ENCODE data around the gene OR9A2. TPM values are rescaled to one million over a fixed set of nuclear protein-coding genes. Genes with fewer than 3 reads are reported as not detected.

Gene OR9A2
- total and polyA plus RNA-seq, 3 donors from 2014 or later = 0.99 to 3.5 TPM; not detected in 1

GRCh38 chr7:143015926-143016490, 10.9 kb downstream of the OR9A2 start:
- H3K36me3 ChIP-seq (ENCODE audit: low read depth, missing control alignments) = no peaks in the 10 kb centered on the region
- 63 to 70% methylated on average over 3 of the region's 3 CpGs for WGBS, 2 donors
- no peak overlapping the region for H3K27ac ChIP-seq
- H3K9me3 ChIP-seq = no peaks in the 10 kb centered on the region
- TF ChIP-seq POLR2A (IDR thresholded peaks at IDR 0.05) = no peak
- TF ChIP-seq CTCF (IDR thresholded peaks at IDR 0.05) = no peak
- H3K4me3 ChIP-seq = no peak overlapping the region
- DNase-seq = no peak
- H3K4me1 ChIP-seq = peaks cover 19% of the 10 kb centered on the region
- intact Hi-C loops (cut with DNase I; ENCODE audit: low total_unique reads) = no loop called here
- no peaks in the 10 kb centered on the region for H3K27me3 ChIP-seq

DNA sequence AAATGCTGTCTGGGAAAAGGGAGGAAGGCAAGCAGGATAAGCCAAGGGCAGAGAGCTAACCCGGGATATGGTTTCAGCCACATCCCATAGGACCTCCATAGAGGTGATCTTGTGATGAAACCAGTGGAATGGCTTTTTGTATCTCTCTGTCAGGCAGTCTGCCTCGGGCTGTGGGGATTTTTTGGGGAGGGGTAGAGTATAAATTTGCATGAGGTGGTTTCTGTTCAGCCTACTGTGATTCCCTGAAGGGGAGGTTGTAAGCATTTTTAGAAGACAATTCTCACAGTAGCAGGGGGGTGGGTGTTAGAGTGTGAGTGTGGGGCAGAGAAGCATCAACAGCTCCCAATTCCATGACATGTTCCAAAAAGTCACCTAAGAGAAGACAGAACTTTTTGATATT, 11.8 kb downstream of the OR9A2 start:
- H3K4me1 ChIP-seq = peaks cover 19% of the 10 kb centered on the region
- TF ChIP-seq POLR2A (IDR thresholded peaks at IDR 0.05) = no peak
- TF ChIP-seq CTCF (IDR thresholded peaks at IDR 0.05) = no peak
- no peak for DNase-seq
- intact Hi-C loops (cut with DNase I; ENCODE audit: low total_unique reads) = no loop called here
- H3K36me3 ChIP-seq (ENCODE audit: low read depth, missing control alignments) = no peaks in the 10 kb centered on the region
- no peaks in the 10 kb centered on the region for H3K27me3 ChIP-seq
- peak overlapping the region in 1 of 2 donors; percentile 63 for H3K27ac ChIP-seq
- no peak overlapping the region for H3K4me3 ChIP-seq
- H3K9me3 ChIP-seq = no peaks in the 10 kb centered on the region
- 66 to 85% methylated on average over 2 of the region's 2 CpGs for WGBS, 2 donors

GRCh38 chr7:143013893-143014292, 13.0 kb downstream of the OR9A2 start:
- intact Hi-C loops (cut with DNase I; ENCODE audit: low total_unique reads) = no loop called here

GRCh38 chr7:143013473-143013872, 13.5 kb downstream of the OR9A2 start:
- no peak for DNase-seq
- WGBS, 2 donors = 38 to 52% methylated on average over 1 of the region's 1 CpG
- Histone ChIP-seq H3K9me3 (no peaks in the 10 kb centered on the region), H3K27ac (peak overlapping the region in 1 of 2 donors; percentile 63), H3K27me3 (no peaks in the 10 kb centered on the region), H3K4me1 (peaks cover 19% of the 10 kb centered on the region), H3K4me3 (no peak overlapping the region), H3K36me3 (ENCODE audit: low read depth, missing control alignments) (no peaks in the 10 kb centered on the region)
- intact Hi-C loops (cut with DNase I; ENCODE audit: low total_unique reads) = no loop called here
- TF ChIP-seq CTCF (IDR thresholded peaks at IDR 0.05) (no peak), POLR2A (IDR thresholded peaks at IDR 0.05) (no peak)

More at GRCh38 chr7:143013893-143014292, 13.0 kb downstream of the OR9A2 start:
- no peaks in the 10 kb centered on the region for H3K36me3 ChIP-seq (ENCODE audit: low read depth, missing control alignments)
- TF ChIP-seq POLR2A (IDR thresholded peaks at IDR 0.05) (no peak), CTCF (IDR thresholded peaks at IDR 0.05) (no peak)
- H3K27me3 ChIP-seq = no peaks in the 10 kb centered on the region
- peak overlapping the region in 1 of 2 donors; percentile 63 for H3K27ac ChIP-seq
- peaks cover 19% of the 10 kb centered on the region for H3K4me1 ChIP-seq
- no peaks in the 10 kb centered on the region for H3K9me3 ChIP-seq
- DNase-seq = no peak
- H3K4me3 ChIP-seq = no peak overlapping the region
- WGBS, 2 donors = 42 to 50% methylated on average over 5 of the region's 5 CpGs

DNA sequence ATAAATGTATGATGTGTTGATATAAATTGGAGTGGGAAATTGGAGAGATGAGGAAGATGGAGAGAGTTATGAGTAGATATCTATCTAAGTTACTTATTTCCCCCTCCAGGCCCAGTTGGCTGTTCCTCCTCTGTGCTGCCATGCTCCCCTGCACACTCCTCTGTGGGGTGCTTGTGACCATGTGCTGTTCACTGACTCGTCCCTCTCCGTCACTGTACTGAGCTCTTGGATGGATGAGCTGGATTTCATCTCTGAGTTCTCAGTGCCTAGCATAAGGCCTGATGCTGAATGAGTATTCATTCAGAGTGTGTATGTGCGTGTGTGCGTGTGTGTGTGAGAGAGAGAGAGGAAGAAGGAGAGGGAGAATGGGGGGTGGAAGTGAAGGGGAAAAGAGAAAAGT, 14.5 kb downstream of the OR9A2 start:
- Histone ChIP-seq H3K9me3 (no peaks in the 10 kb centered on the region), H3K27ac (no peak overlapping the region), H3K27me3 (no peaks in the 10 kb centered on the region), H3K36me3 (ENCODE audit: low read depth, missing control alignments) (no peaks in the 10 kb centered on the region), H3K4me3 (no peak overlapping the region), H3K4me1 (peaks cover 19% of the 10 kb centered on the region)
- TF ChIP-seq CTCF (IDR thresholded peaks at IDR 0.05) = no peak
- TF ChIP-seq POLR2A (IDR thresholded peaks at IDR 0.05) = no peak
- no peak for DNase-seq
- 93 to 94% methylated on average over 4 of the region's 4 CpGs for WGBS, 2 donors
- intact Hi-C loops (cut with DNase I; ENCODE audit: low total_unique reads) = no loop called here
